K562 (cell line): ENCODE measurements around the gene ZNF821. TPM values are rescaled to one million over a fixed set of nuclear protein-coding genes. Genes with fewer than 3 reads are reported as not detected.

ENCODE experiments used
- FOXM1 ChIP-seq, 2 experiments: fragments of 450-650 bp in 1 of 2; sonication (generic) in 1 of 2; formaldehyde crosslinking in 1 of 2; IDR thresholded peaks; 2 replicates each; pipeline versions ENCODE4 v1.6.1 to v1.9.0; 2017 to 2022; ENCODE audit warnings: low read depth in 2 of 2, mild to moderate bottlenecking in 2 of 2, missing genetic modification reagents in 1 of 2, moderate library complexity in 1 of 2
- GATA2 ChIP-seq: sonication (generic); formaldehyde crosslinking; IDR thresholded peaks from 2 replicates; pipeline ENCODE4 v1.4.0; 2020; ENCODE audit warnings: mild to moderate bottlenecking, missing genetic modification reagents
- HDAC3 ChIP-seq: fragments of 450-650 bp; IDR thresholded peaks from 2 replicates; pipeline ENCODE4 v1.6.1; 2018; ENCODE audit warnings: borderline replicate concordance, mild to moderate bottlenecking, moderate library complexity; ENCODE audit not compliant: partially characterized antibody
- MNT ChIP-seq, 2 experiments: fragments of 450-650 bp; conservative IDR thresholded peaks; 2 replicates each; pipeline ENCODE4 v1.6.1; 2017; ENCODE audit warnings: mild to moderate bottlenecking in 2 of 2, moderate library complexity in 2 of 2
- RBM25 ChIP-seq: fragments of 200-400 bp; formaldehyde crosslinking; IDR thresholded peaks from 2 replicates; pipeline ENCODE4 v1.6.1; 2018; ENCODE audit warnings: low read length, low read depth, moderate library complexity; ENCODE audit not compliant: severe bottlenecking
- ZNF253 ChIP-seq: fragments of 250-450 bp; sonication (Bioruptor Pico); conservative IDR thresholded peaks from 2 replicates; pipeline ENCODE4 v1.6.1; 2021; ENCODE audit warnings: mild to moderate bottlenecking
- ZNF395 ChIP-seq: fragments of 200-800 bp; sonication (Bioruptor generic); IDR thresholded peaks from 2 replicates; pipeline ENCODE4 v1.6.1; 2017; ENCODE audit warnings: missing genetic modification characterization, missing compliant biosample characterization
- polyA plus RNA-seq, 8 experiments: library from polyadenylated mRNA; depleted of rRNA in 4 of 8; stranded (reverse) in 5 of 8; unstranded in 3 of 8; fragments of >200 nt; fragmentation: Nextera tagmentation in 2 of 8; fragmentation: Illumina TruSeq in 1 of 8; extraction: Ambion mirVana in 2 of 8; extraction: Trizol in 1 of 8; gene quantifications; 2 replicates each; pipeline versions ENCODE4 v1.2.1 to v1.2.3, GENCODE V29; 2011 to 2014; ENCODE audit warnings: inconsistent platforms in 1 of 8, missing spikeins in 1 of 8
- total RNA-seq, 7 experiments: library from RNA; depleted of rRNA in 6 of 7; stranded (reverse); fragments of >200 nt in 6 of 7; fragmentation: Illumina TruSeq in 2 of 7; extraction: Trizol in 2 of 7; gene quantifications; 2 replicates each; pipeline versions ENCODE4 v1.2.1 to v1.2.3, GENCODE V29; 2011 to 2021; ENCODE audit warnings: low replicate concordance in 1 of 7
- TF ChIP-seq, protein P1 (sequence below), 2 experiments: fragments of 250-450 bp in 1 of 2; fragments of 450-650 bp in 1 of 2; sonication (Bioruptor Pico) in 1 of 2; IDR thresholded peaks; 2 replicates each; pipeline versions ENCODE4 v1.6.1 to v1.8.0; 2016 to 2021; ENCODE audit warnings: mild to moderate bottlenecking in 2 of 2, moderate library complexity in 2 of 2, missing compliant biosample characterization in 1 of 2, missing genetic modification characterization in 1 of 2
- TF ChIP-seq, protein P2 (sequence below): fragments of 250-450 bp; sonication (Bioruptor Pico); IDR thresholded peaks from 2 replicates; pipeline ENCODE4 v1.4.0; 2020; ENCODE audit warnings: mild to moderate bottlenecking, moderate library complexity

The ZNF821 gene
- total and polyA plus RNA-seq, 9 of the 15 experiments (the other 6 are each of a cell fraction or from before 2014, with no cell fraction given) = 0.38 to 5.6 (median 3.6) TPM

DNA sequence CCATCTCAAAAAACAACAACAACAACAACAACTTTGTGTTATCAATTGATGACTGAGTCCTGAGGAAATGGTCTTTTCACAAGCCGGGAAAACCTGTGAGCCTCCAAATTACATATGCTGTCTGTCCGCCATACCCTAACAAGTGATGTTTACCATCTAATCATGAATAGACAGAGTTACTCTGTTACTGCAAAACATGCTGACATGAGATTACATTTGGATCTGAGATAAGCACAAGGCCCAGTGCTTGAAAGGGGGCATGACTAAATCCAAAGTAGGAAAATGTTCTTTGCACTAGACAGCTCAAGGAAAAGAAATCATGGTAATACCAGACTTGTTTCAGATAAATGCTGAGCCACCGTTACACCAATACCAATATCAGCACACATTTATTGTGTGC is 46.8 kb downstream of the ZNF821 start (continued):
- TF ChIP-seq, protein P1, sequence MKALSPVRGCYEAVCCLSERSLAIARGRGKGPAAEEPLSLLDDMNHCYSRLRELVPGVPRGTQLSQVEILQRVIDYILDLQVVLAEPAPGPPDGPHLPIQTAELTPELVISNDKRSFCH (CRISPR knock-in tag; IDR thresholded peaks at IDR 0.05) = no peak
- TF ChIP-seq, protein P1 (tag; IDR thresholded peaks at IDR 0.05) = no peak
- TF ChIP-seq, protein P2, sequence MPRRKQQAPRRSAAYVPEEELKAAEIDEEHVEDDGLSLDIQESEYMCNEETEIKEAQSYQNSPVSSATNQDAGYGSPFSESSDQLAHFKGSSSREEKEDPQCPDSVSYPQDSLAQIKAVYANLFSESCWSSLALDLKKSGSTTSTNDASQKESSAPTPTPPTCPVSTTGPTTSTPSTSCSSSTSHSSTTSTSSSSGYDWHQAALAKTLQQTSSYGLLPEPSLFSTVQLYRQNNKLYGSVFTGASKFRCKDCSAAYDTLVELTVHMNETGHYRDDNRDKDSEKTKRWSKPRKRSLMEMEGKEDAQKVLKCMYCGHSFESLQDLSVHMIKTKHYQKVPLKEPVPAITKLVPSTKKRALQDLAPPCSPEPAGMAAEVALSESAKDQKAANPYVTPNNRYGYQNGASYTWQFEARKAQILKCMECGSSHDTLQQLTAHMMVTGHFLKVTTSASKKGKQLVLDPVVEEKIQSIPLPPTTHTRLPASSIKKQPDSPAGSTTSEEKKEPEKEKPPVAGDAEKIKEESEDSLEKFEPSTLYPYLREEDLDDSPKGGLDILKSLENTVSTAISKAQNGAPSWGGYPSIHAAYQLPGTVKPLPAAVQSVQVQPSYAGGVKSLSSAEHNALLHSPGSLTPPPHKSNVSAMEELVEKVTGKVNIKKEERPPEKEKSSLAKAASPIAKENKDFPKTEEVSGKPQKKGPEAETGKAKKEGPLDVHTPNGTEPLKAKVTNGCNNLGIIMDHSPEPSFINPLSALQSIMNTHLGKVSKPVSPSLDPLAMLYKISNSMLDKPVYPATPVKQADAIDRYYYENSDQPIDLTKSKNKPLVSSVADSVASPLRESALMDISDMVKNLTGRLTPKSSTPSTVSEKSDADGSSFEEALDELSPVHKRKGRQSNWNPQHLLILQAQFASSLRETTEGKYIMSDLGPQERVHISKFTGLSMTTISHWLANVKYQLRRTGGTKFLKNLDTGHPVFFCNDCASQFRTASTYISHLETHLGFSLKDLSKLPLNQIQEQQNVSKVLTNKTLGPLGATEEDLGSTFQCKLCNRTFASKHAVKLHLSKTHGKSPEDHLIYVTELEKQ (CRISPR knock-in tag) = no peak
- TF ChIP-seq HDAC3 (no peak), FOXM1 (IDR thresholded peaks at IDR 0.05; ENCODE audit: low read depth) (peak; percentile 26; the same call in 1 of the 2 replicates), FOXM1 (CRISPR knock-in tag; IDR thresholded peaks at IDR 0.05; ENCODE audit: low read depth) (no peak), GATA2 (peak; percentile 54; the same call in 1 of the 2 replicates), MNT (conservative IDR thresholded peaks at IDR 0.05) (0 out of 4 replicates have a peak, but pooled peaks of 1 of the 2 experiments have one; percentile 36), RBM25 (no peak), ZNF395 (CRISPR knock-in tag) (no peak), ZNF253 (CRISPR knock-in tag) (no peak)
